ENCODE data around the gene NR2C1.

Gene NR2C1

DNA sequence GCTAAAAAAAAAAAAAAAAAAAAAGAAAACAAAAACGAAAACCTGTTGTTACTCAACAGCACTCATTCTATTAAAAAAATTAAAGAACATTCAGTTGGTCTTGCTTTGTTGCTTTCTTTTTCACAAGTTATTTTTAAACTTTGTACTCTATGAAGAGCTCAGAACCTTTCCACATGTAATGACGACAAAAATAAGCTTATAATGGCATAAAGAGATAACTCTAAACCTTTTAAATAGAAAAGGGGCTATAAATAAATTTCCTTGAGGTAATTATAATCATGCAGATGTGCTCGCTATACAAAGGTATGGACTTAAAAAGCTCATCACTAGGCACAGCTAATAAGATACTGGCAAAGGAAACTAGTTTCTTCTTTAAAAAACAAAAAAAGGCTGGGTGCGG, 13.4 kb downstream of the NR2C1 start:
- Histone ChIP-seq H3K9me3 (no peaks in the 10 kb centered on the region), H3K4me2 (no peak overlapping the region), H4K20me1 (peaks cover 19% of the 10 kb centered on the region), H3K4me3 (no peak overlapping the region), H3K27ac (no peak overlapping the region), H3K27me3 (no peaks in the 10 kb centered on the region), H3K36me3 (peaks cover 98% of the 10 kb centered on the region), H3K4me1 (no peaks in the 10 kb centered on the region), H3K9ac (no peak overlapping the region)
- no peak for TF ChIP-seq Cebpa-rat (IDR thresholded peaks at IDR 0.05)

- no peaks in the 10 kb centered on the region for H3K9me3 ChIP-seq
- no peak overlapping the region for H3K9ac ChIP-seq
- no peak overlapping the region for H3K4me3 ChIP-seq
- TF ChIP-seq Cebpa-rat (IDR thresholded peaks at IDR 0.05): no peak
- H3K36me3 ChIP-seq: peaks cover 95% of the 10 kb centered on the region
- H4K20me1 ChIP-seq: peaks cover 9% of the 10 kb centered on the region; the same call in 1 of the 2 replicates
- H3K4me2 ChIP-seq: no peak overlapping the region
- no peak overlapping the region for H3K27ac ChIP-seq
- no peaks in the 10 kb centered on the region for H3K27me3 ChIP-seq
- no peaks in the 10 kb centered on the region for H3K4me1 ChIP-seq
Observed at GRCh38 chr12:95057424-95057823, 16.0 kb downstream of the NR2C1 start.

DNA sequence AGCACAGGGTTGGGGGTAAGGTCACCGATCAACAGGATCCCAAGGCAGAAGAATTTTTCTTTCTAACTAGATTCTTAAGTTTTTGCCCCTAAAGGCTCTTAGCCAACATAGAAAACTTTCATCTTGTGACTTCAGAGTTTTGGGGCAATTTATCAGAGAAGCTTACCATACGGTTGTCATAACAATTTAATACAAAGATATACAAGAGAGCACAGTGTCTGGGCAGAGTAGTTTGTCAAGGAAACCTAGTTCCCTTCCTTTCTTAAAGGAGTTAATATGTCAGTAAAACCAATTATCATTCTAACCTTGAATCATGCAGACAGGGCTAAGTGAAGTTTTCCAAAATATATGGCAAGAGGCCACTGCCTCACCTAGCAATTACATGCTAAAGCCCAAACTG, 18.4 kb downstream of the NR2C1 start:
- Histone ChIP-seq H4K20me1 (no peaks in the 10 kb centered on the region), H3K4me3 (no peak overlapping the region), H3K9me3 (no peaks in the 10 kb centered on the region), H3K36me3 (peaks cover 91% of the 10 kb centered on the region), H3K9ac (no peak overlapping the region), H3K27me3 (no peaks in the 10 kb centered on the region), H3K4me1 (no peaks in the 10 kb centered on the region), H3K27ac (no peak overlapping the region), H3K4me2 (no peak overlapping the region)
- no peak for TF ChIP-seq Cebpa-rat (IDR thresholded peaks at IDR 0.05)

GRCh38 chr12:95054206-95054605, 19.2 kb downstream of the NR2C1 start:
- Histone ChIP-seq H3K4me2 (no peak overlapping the region), H4K20me1 (no peaks in the 10 kb centered on the region), H3K27ac (no peak overlapping the region), H3K9me3 (no peaks in the 10 kb centered on the region), H3K9ac (no peak overlapping the region), H3K4me1 (no peaks in the 10 kb centered on the region), H3K27me3 (no peaks in the 10 kb centered on the region), H3K4me3 (no peak overlapping the region), H3K36me3 (peaks cover 92% of the 10 kb centered on the region)
- no peak for TF ChIP-seq Cebpa-rat (IDR thresholded peaks at IDR 0.05)

DNA sequence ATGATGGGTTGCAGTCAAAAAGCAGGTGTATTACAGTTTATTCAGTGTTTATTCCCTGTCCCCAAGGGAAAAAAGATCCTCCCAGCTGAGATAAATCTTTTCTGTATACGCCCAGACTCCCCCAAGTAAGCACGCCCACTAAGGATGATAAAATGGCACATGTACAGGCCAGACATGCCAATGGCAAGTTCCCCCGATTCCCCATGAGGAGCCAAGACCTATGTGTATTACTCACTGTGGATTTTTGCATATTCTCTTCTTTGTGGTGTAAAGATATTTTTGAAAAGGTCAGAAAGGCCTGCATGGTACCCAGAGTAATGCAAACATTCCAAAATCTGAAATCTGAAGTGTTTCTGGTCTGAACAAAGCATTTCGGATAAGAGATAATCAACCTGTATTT, 22.2 kb downstream of the NR2C1 start:
- Histone ChIP-seq H3K9me3 (no peaks in the 10 kb centered on the region), H3K27ac (no peak overlapping the region), H3K4me2 (no peak overlapping the region), H4K20me1 (no peaks in the 10 kb centered on the region), H3K36me3 (peaks cover 84% of the 10 kb centered on the region), H3K27me3 (no peaks in the 10 kb centered on the region), H3K9ac (no peak overlapping the region), H3K4me3 (no peak overlapping the region), H3K4me1 (no peaks in the 10 kb centered on the region)
- TF ChIP-seq Cebpa-rat (IDR thresholded peaks at IDR 0.05): no peak

- no peaks in the 10 kb centered on the region for H3K27me3 ChIP-seq
- no peaks in the 10 kb centered on the region for H3K4me1 ChIP-seq
- no peak overlapping the region for H3K9ac ChIP-seq
- no peaks in the 10 kb centered on the region for H3K9me3 ChIP-seq
- TF ChIP-seq Cebpa-rat (IDR thresholded peaks at IDR 0.05): no peak
- H3K27ac ChIP-seq: no peak overlapping the region
- no peak overlapping the region for H3K4me2 ChIP-seq
- H3K4me3 ChIP-seq: no peak overlapping the region
- peaks cover 84% of the 10 kb centered on the region for H3K36me3 ChIP-seq
- no peaks in the 10 kb centered on the region for H4K20me1 ChIP-seq
Observed at GRCh38 chr12:95037906-95038305, 35.5 kb downstream of the NR2C1 start.

DNA sequence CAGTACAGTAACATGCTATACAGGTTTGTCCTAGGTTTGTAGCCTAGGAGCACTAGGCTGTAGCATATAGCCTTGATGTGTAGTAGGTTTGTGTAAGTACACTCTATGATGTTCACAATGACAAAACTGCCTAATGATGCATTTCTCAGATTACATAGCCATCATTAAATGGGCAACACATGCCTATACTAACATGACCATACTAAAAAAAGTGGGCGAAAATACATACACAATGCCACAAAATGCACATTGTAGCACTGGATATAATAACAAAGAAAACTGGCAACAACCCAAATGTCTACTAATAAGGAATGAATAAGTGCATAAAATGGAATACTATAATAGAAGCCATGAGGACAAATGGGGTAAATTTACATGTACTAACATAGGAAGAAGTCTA, 38.7 kb downstream of the NR2C1 start:
- Histone ChIP-seq H3K9me3 (no peaks in the 10 kb centered on the region), H3K27ac (no peak overlapping the region), H3K4me1 (no peaks in the 10 kb centered on the region), H3K9ac (no peak overlapping the region), H4K20me1 (no peaks in the 10 kb centered on the region), H3K27me3 (no peaks in the 10 kb centered on the region), H3K4me2 (no peak overlapping the region), H3K4me3 (no peak overlapping the region), H3K36me3 (peaks cover 78% of the 10 kb centered on the region)
- no peak for TF ChIP-seq Cebpa-rat (IDR thresholded peaks at IDR 0.05)

- Histone ChIP-seq H3K4me1 (peaks cover 4% of the 10 kb centered on the region; the same call in 1 of the 2 replicates), H3K9me3 (no peaks in the 10 kb centered on the region), H3K27ac (no peak overlapping the region), H3K4me2 (no peak overlapping the region), H3K9ac (no peak overlapping the region), H4K20me1 (no peaks in the 10 kb centered on the region), H3K4me3 (no peak overlapping the region), H3K36me3 (peaks cover 46% of the 10 kb centered on the region), H3K27me3 (no peaks in the 10 kb centered on the region)
- TF ChIP-seq Cebpa-rat (IDR thresholded peaks at IDR 0.05): no peak
Observed at GRCh38 chr12:95022477-95022876, 50.9 kb downstream of the NR2C1 start.

DNA sequence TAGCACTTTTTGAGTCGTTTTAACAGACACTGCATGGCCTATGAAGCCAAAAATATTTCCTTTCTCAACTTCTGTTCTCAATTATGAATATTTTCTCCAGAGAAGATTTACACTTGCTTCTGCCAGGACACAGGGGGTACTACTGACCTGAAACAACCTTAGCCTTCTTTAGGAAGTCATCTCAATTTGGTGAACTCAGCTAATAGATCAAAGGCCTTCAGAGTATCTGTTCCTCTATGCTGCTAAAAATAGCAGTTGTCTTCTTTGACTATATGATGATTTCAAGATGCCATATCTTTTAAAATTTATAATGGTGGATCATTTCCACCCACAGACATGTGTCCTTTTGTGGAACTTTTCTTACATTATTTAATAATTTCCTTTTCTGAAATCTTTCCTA, 55.9 kb downstream of the NR2C1 start:
- Histone ChIP-seq H3K27me3 (no peaks in the 10 kb centered on the region), H3K9me3 (no peaks in the 10 kb centered on the region), H3K4me2 (no peak overlapping the region)

GRCh38 chr12:95016120-95016519, 57.3 kb downstream of the NR2C1 start:
- no peak overlapping the region for H3K27ac ChIP-seq
- H3K4me2 ChIP-seq: no peak overlapping the region
- no peaks in the 10 kb centered on the region for H3K27me3 ChIP-seq
- H3K4me1 ChIP-seq: peaks cover 7% of the 10 kb centered on the region; the same call in 1 of the 2 replicates
- H3K9ac ChIP-seq: no peak overlapping the region
- no peaks in the 10 kb centered on the region for H3K9me3 ChIP-seq
- peaks cover 7% of the 10 kb centered on the region for H3K36me3 ChIP-seq
- H4K20me1 ChIP-seq: no peaks in the 10 kb centered on the region
- H3K4me3 ChIP-seq: no peak overlapping the region
- no peak for TF ChIP-seq Cebpa-rat (IDR thresholded peaks at IDR 0.05)

More for the DNA sequence above, 55.9 kb downstream of the NR2C1 start:
- Histone ChIP-seq H3K36me3 (peaks cover 13% of the 10 kb centered on the region), H4K20me1 (no peaks in the 10 kb centered on the region), H3K4me3 (no peak overlapping the region), H3K9ac (no peak overlapping the region), H3K27ac (no peak overlapping the region), H3K4me1 (peaks cover 7% of the 10 kb centered on the region; the same call in 1 of the 2 replicates)
- no peak for TF ChIP-seq Cebpa-rat (IDR thresholded peaks at IDR 0.05)

DNA sequence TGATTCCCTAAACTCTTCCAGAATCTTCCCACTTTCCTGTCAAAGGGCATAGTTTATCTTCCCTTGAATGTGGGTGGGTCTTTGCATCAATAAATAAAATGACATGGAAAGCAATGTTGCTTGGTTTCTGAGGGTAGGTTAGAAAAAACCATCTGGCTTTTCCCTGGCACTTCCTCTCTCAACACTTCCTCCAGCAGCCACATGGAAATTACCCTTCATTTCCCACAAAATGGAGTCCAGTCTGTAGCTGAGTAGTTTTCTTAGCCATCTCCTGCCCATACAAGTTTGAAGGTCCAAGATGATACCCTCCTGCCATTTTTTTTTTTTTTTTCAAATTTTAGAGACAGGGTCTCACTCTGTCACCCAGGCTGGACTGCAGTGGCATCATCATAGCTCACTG, 58.9 kb downstream of the NR2C1 start:
- no peak overlapping the region for H3K9ac ChIP-seq

More for the DNA sequence above, 58.9 kb downstream of the NR2C1 start:
- no peaks in the 10 kb centered on the region for H4K20me1 ChIP-seq
- peaks cover 7% of the 10 kb centered on the region; the same call in 1 of the 2 replicates for H3K4me1 ChIP-seq
- H3K4me2 ChIP-seq: no peak overlapping the region
- peaks cover 5% of the 10 kb centered on the region for H3K36me3 ChIP-seq
- no peak for TF ChIP-seq Cebpa-rat (IDR thresholded peaks at IDR 0.05)
- no peak overlapping the region for H3K27ac ChIP-seq
- no peaks in the 10 kb centered on the region for H3K27me3 ChIP-seq
- no peaks in the 10 kb centered on the region for H3K9me3 ChIP-seq
- no peak overlapping the region for H3K4me3 ChIP-seq

All from BLaER1 (cell line).